SK-N-SH (cell line): ENCODE data around the gene SPRR2A. TPM values are rescaled to one million over a fixed set of nuclear protein-coding genes. Genes with fewer than 3 reads are reported as not detected.

Experiments used
- CTCF ChIA-PET: fragments of 300-600, 350-600 bp; formaldehyde crosslinking; extraction: SDS; loops from one replicate; lab custom pipeline; 2021; lab: Yijun Ruan, JAX
- POLR2A ChIA-PET: fragments of 350-600 bp; sonication (Branson Sonifier 250); formaldehyde crosslinking; extraction: SDS; loops from one replicate; lab custom pipeline; 2020; ENCODE audit warnings: antibody characterized with exemption, inconsistent platforms; lab: Yijun Ruan, JAX
- DNase-seq: peaks from one replicate; pipeline ENCODE4 v3.0.0; 2012
- H2AFZ ChIP-seq: fragments of 200-600 bp; sonication (generic); 2 replicates; pipeline ENCODE4 v1.8.1; 2016; ENCODE audit warnings: antibody characterized with exemption, mild to moderate bottlenecking, low read depth
- H3F3A ChIP-seq: fragments of 200-600 bp; sonication (generic); replicated peaks from 2 replicates; pipeline ENCODE3; 2016; ENCODE audit warnings: antibody characterized with exemption, mild to moderate bottlenecking; ENCODE audit not compliant: insufficient read depth
- H3K27ac ChIP-seq, 2 experiments: fragments of 200-500 bp in 1 of 2; fragments of 200-600 bp in 1 of 2; sonication (Bioruptor generic) in 1 of 2; sonication (generic), shearing (Covaris generic) in 1 of 2; 2 replicates each; pipeline versions ENCODE4 v1.5.1 to v1.6.1; 2014 to 2016; ENCODE audit warnings: low read depth in 2 of 2, inconsistent platforms in 1 of 2, low read length in 1 of 2, mild to moderate bottlenecking in 1 of 2, mixed read lengths in 1 of 2
- H3K27me3 ChIP-seq: fragments of 200-600 bp; sonication (generic), shearing (Covaris generic); 2 replicates; pipeline ENCODE4 v1.6.1; 2016; ENCODE audit warnings: mixed run types; ENCODE audit not compliant: insufficient read depth
- H3K36me3 ChIP-seq, 2 experiments: fragments of 200-500 bp in 1 of 2; fragments of 200-600 bp in 1 of 2; sonication (Bioruptor generic) in 1 of 2; sonication (generic) in 1 of 2; replicated peaks in 1 of 2; 2 replicates each; pipeline versions ENCODE3 to v1.5.1; 2014 to 2016; ENCODE audit warnings: low read length in 1 of 2, mild to moderate bottlenecking in 1 of 2; ENCODE audit not compliant: insufficient read depth in 2 of 2, control insufficient read depth in 1 of 2
- H3K4me1 ChIP-seq, 2 experiments: fragments of 200-500 bp in 1 of 2; fragments of 200-600 bp in 1 of 2; sonication (Bioruptor generic) in 1 of 2; sonication (generic), shearing (Covaris generic) in 1 of 2; 2 replicates each; pipeline versions ENCODE4 v1.5.1 to v1.6.1; 2014 to 2016; ENCODE audit warnings: low read depth in 1 of 2, low read length in 1 of 2, mixed run types in 1 of 2; ENCODE audit not compliant: insufficient read depth in 2 of 2, control insufficient read depth in 1 of 2
- H3K4me2 ChIP-seq: fragments of 200-600 bp; sonication (generic), shearing (Covaris generic); 2 replicates; pipeline ENCODE4 v1.6.1; 2017; ENCODE audit warnings: mixed run types
- H3K4me3 ChIP-seq, 2 experiments: fragments of 200-500 bp in 1 of 2; fragments of 200-600 bp in 1 of 2; sonication (Bioruptor generic) in 1 of 2; sonication (generic), shearing (Covaris generic) in 1 of 2; 2 replicates each; pipeline versions ENCODE4 v1.5.1 to v1.8.1; 2014 to 2016; ENCODE audit warnings: low read depth in 2 of 2, inconsistent platforms in 1 of 2, low read length in 1 of 2, mild to moderate bottlenecking in 1 of 2, mixed read lengths in 1 of 2, moderate library complexity in 1 of 2
- H3K79me2 ChIP-seq: fragments of 200-600 bp; sonication (generic); 2 replicates; pipeline ENCODE4 v1.8.1; 2017; ENCODE audit warnings: mild to moderate bottlenecking; ENCODE audit not compliant: insufficient read depth
- H3K9ac ChIP-seq: fragments of 200-600 bp; sonication (generic); 2 replicates; pipeline ENCODE4 v1.6.1; 2017; ENCODE audit warnings: mixed run types
- H3K9me2 ChIP-seq: fragments of 200-600 bp; sonication (generic); 2 replicates; pipeline ENCODE4 v1.6.1; 2017; ENCODE audit warnings: mixed run types
- H3K9me3 ChIP-seq: fragments of 200-600 bp; sonication (generic); 2 replicates; pipeline ENCODE4 v1.6.1; 2017; ENCODE audit warnings: mixed run types, mild to moderate bottlenecking, moderate library complexity
- H4K20me1 ChIP-seq: fragments of 200-600 bp; sonication (generic); 2 replicates; pipeline ENCODE4 v1.6.1; 2017; ENCODE audit warnings: mild to moderate bottlenecking, mixed run types; ENCODE audit not compliant: insufficient read depth
- ELF1 ChIP-seq: IDR thresholded peaks from 2 replicates; pipeline ENCODE4 v1.4.0; 2012
- EP300 ChIP-seq, 2 experiments: IDR thresholded peaks; 2 replicates each; pipeline versions ENCODE4 v1.4.0 to v1.6.1; 2012; ENCODE audit warnings: borderline replicate concordance in 1 of 2, low read depth in 1 of 2, low read length in 1 of 2
- EZH2phosphoT487 ChIP-seq: fragments of 200-600 bp; sonication (generic); IDR thresholded peaks from 2 replicates; pipeline ENCODE4 v1.6.1; 2017; ENCODE audit warnings: low read depth, mixed run types, mild to moderate bottlenecking, antibody characterized with exemption, moderate library complexity, borderline replicate concordance
- FOSL2 ChIP-seq: IDR thresholded peaks from 2 replicates; pipeline ENCODE4 v1.4.0; 2012; ENCODE audit warnings: low read depth, mild to moderate bottlenecking, moderate library complexity, borderline replicate concordance
- MEF2A ChIP-seq: IDR thresholded peaks from 2 replicates; pipeline ENCODE4 v1.4.0; 2012; ENCODE audit warnings: low read depth, borderline replicate concordance
- MXI1 ChIP-seq: IDR thresholded peaks from 2 replicates; pipeline ENCODE4 v1.6.1; 2012; ENCODE audit warnings: mild to moderate bottlenecking, low read depth, low read length, improper control_type of control experiment
- NRF1 ChIP-seq: IDR thresholded peaks from 2 replicates; pipeline ENCODE4 v1.6.1; 2012; ENCODE audit warnings: low read depth, mild to moderate bottlenecking, low read length
- POLR2AphosphoS5 ChIP-seq: IDR thresholded peaks from 2 replicates; pipeline ENCODE4 v1.6.1; 2012; ENCODE audit warnings: low read depth, low read length
- RAD21 ChIP-seq: IDR thresholded peaks from 2 replicates; pipeline ENCODE4 v1.6.1; 2012; ENCODE audit warnings: mild to moderate bottlenecking, low read length
- SIN3A ChIP-seq: IDR thresholded peaks from 2 replicates; pipeline ENCODE4 v1.6.1; 2012; ENCODE audit warnings: low read depth, mild to moderate bottlenecking, low read length, moderate library complexity, borderline replicate concordance
- TCF12 ChIP-seq: IDR thresholded peaks from 2 replicates; pipeline ENCODE4 v1.4.0; 2012
- TEAD4 ChIP-seq: IDR thresholded peaks from 2 replicates; pipeline ENCODE4 v1.4.0; 2012; ENCODE audit warnings: mild to moderate bottlenecking, borderline replicate concordance; ENCODE audit not compliant: insufficient read depth
- WGBS: methylation state at CpG from one replicate; pipeline ENCODE4 v1.1.6; 2017; ENCODE audit warnings: low lambda C conversion rate; 5-methylcytosine and 5-hydroxymethylcytosine counted together
- polyA plus RNA-seq, 3 experiments: library from polyadenylated mRNA; depleted of rRNA; stranded (reverse); fragments of >200 nt; gene quantifications; 2 replicates each; pipeline ENCODE4 v1.2.3, GENCODE V29; 2012
- TF ChIP-seq, protein P1 (sequence below): IDR thresholded peaks from 2 replicates; pipeline ENCODE4 v1.4.0; 2012; ENCODE audit warnings: low read depth
- TF ChIP-seq, protein P2 (sequence below): fragments of 150-350 bp; IDR thresholded peaks from 2 replicates; pipeline ENCODE4 v1.6.1; 2016; ENCODE audit warnings: mild to moderate bottlenecking, low read depth, low read length
- TF ChIP-seq, protein P3 (sequence below): IDR thresholded peaks from 2 replicates; pipeline ENCODE4; 2012
- TF ChIP-seq, protein P4 (sequence below): fragments of 150-350 bp; IDR thresholded peaks from 2 replicates; pipeline ENCODE4 v1.6.1; 2017; ENCODE audit warnings: antibody characterized with exemption, low read length, low read depth, borderline replicate concordance

The SPRR2A gene
- polyA plus RNA-seq, 1 of the 3 experiments (the other 2 are of a cell fraction) = not detected

DNA sequence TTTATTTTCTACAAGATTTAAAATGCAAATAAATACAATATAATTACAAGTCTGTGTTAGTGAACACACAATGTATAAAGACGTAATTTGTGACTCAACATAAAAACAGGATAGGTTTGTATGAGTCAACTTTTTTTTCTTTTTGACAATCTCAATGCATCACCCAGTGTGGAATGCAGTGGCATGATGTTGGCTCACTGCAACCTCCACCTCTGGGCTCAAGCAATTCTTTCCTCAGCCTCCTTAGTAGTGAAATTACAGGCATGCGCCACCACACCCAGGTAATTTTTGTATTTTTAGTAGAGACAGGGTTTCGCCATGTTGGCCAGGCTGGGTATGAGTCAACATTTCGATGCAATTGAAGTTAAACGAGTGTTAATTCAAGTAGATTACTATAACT, 42.9 kb upstream of the SPRR2A start:
- Histone ChIP-seq H3K27ac (no peak overlapping the region), H3K79me2 (no peaks in the 10 kb centered on the region)
- POLR2A ChIA-PET = no interaction called here

DNA sequence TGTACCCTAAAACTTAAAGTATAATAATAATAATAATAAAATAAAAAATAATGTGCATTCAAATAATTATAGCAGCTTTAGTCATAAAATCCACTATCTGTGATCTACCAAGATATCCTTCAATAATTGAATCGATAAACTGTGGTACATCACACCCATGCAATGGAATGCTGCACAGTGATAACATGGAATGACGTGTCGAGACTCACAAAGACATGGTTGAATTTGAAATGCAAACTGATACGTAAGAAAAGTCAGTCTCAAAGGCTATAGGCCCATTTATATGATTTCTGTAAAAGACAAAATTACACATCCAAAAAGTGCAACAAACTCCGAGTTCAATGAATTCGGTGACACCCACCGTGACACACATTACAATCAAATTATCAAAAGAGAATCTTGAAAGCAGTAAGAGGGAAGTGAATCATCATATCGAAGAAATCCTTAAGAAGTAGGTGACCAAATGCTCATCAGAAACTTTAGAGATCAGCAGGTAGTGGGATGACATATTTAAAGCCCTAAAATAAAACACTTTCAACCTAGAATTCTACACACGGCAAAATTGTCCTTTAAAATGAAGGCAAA, 42.2 kb upstream of the SPRR2A start:
- no peaks in the 10 kb centered on the region for H3K36me3 ChIP-seq
- no peak overlapping the region for H3K9ac ChIP-seq
- H3K27ac ChIP-seq = no peak overlapping the region
- H3K4me1 ChIP-seq = no peaks in the 10 kb centered on the region
- H3K9me2 ChIP-seq = no peaks in the 10 kb centered on the region; the same call in 1 of the 2 replicates
- ChIA-PET CTCF (no interaction called here), POLR2A (no interaction called here)
- H3F3A ChIP-seq = peaks cover 4% of the 10 kb centered on the region
- H4K20me1 ChIP-seq = no peaks in the 10 kb centered on the region
- H3K9me3 ChIP-seq = no peaks in the 10 kb centered on the region
- 2% methylated on average over 9 of the region's 9 CpGs for WGBS
- DNase-seq = no peak
- no peak for TF ChIP-seq POLR2AphosphoS5
- no peak for TF ChIP-seq NRF1
- TF ChIP-seq RAD21 = no peak
- TF ChIP-seq, protein P1, sequence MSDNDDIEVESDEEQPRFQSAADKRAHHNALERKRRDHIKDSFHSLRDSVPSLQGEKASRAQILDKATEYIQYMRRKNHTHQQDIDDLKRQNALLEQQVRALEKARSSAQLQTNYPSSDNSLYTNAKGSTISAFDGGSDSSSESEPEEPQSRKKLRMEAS = no peak
- TF ChIP-seq EZH2phosphoT487 = no peak
- no peak for TF ChIP-seq MEF2A
- no peak for TF ChIP-seq EP300 (IDR thresholded peaks at IDR 0.05; ENCODE audit: borderline replicate concordance in 1 of 2, low read depth in 1 of 2, low read length in 1 of 2)
- TF ChIP-seq TEAD4 = no peak
- no peak for TF ChIP-seq TCF12
- no peak for TF ChIP-seq SIN3A
- TF ChIP-seq ELF1 = no peak
- TF ChIP-seq, protein P2, sequence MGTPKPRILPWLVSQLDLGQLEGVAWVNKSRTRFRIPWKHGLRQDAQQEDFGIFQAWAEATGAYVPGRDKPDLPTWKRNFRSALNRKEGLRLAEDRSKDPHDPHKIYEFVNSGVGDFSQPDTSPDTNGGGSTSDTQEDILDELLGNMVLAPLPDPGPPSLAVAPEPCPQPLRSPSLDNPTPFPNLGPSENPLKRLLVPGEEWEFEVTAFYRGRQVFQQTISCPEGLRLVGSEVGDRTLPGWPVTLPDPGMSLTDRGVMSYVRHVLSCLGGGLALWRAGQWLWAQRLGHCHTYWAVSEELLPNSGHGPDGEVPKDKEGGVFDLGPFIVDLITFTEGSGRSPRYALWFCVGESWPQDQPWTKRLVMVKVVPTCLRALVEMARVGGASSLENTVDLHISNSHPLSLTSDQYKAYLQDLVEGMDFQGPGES = no peak
- TF ChIP-seq, protein P3, sequence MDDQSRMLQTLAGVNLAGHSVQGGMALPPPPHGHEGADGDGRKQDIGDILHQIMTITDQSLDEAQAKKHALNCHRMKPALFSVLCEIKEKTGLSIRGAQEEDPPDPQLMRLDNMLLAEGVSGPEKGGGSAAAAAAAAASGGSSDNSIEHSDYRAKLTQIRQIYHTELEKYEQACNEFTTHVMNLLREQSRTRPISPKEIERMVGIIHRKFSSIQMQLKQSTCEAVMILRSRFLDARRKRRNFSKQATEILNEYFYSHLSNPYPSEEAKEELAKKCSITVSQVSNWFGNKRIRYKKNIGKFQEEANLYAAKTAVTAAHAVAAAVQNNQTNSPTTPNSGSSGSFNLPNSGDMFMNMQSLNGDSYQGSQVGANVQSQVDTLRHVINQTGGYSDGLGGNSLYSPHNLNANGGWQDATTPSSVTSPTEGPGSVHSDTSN = no peak
- TF ChIP-seq FOSL2 = no peak
- no peaks in the 10 kb centered on the region for H3K27me3 ChIP-seq
- no peak overlapping the region for H3K4me3 ChIP-seq
- no peak overlapping the region for H3K4me2 ChIP-seq
- no peaks in the 10 kb centered on the region for H3K79me2 ChIP-seq
- H2AFZ ChIP-seq = no peak overlapping the region

More for the DNA sequence above, 42.9 kb upstream of the SPRR2A start:
- no peak overlapping the region for H2AFZ ChIP-seq
- no peak overlapping the region for H3K4me3 ChIP-seq
- H3K4me2 ChIP-seq = no peak overlapping the region
- H3K4me1 ChIP-seq = no peaks in the 10 kb centered on the region
- H3K27me3 ChIP-seq = no peaks in the 10 kb centered on the region
- TF ChIP-seq MXI1 = no peak
- TF ChIP-seq, protein P4, sequence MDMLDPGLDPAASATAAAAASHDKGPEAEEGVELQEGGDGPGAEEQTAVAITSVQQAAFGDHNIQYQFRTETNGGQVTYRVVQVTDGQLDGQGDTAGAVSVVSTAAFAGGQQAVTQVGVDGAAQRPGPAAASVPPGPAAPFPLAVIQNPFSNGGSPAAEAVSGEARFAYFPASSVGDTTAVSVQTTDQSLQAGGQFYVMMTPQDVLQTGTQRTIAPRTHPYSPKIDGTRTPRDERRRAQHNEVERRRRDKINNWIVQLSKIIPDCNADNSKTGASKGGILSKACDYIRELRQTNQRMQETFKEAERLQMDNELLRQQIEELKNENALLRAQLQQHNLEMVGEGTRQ = no peak
- TF ChIP-seq RAD21 = no peak
- 0 out of 2 replicates have a peak, but pooled peaks have one; percentile 15 for TF ChIP-seq FOSL2
- H3F3A ChIP-seq = peaks cover 4% of the 10 kb centered on the region
- H4K20me1 ChIP-seq = no peaks in the 10 kb centered on the region
- CTCF ChIA-PET = no interaction called here
- H3K36me3 ChIP-seq = no peaks in the 10 kb centered on the region
- H3K9ac ChIP-seq = no peak overlapping the region
- 3% methylated on average over 5 of the region's 5 CpGs for WGBS
- no peaks in the 10 kb centered on the region; the same call in 1 of the 2 replicates for H3K9me2 ChIP-seq
- DNase-seq = no peak
- H3K9me3 ChIP-seq = no peaks in the 10 kb centered on the region
